ENCODE results near the gene CHIC2. TPM values are rescaled to one million over a fixed set of nuclear protein-coding genes. Genes with fewer than 3 reads are reported as not detected.

CHIC2 gene
- total RNA-seq, 1 donor from 2014 or later, result 72.5 TPM

DNA sequence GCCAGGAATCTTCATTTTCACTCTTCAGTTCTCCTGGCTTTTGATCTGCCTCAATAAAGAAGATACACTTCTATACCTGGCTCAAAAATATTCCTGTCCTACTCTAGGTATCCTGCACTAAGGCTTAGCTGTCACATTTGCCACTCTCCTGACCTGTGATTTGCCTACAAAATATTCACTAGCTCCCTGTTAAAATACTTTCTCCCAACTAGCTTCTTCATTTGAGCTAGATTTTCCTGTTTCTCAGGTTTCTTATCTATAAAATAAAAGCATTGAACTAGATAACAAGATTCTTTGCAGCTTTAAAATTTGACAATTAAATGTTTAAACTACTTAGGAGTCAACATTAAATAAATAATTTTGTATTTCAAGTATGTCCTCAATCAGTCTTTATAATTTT lies 53.2 kb downstream of the CHIC2 start:
- no peak for DNase-seq (ENCODE audit: low spot score)

DNA sequence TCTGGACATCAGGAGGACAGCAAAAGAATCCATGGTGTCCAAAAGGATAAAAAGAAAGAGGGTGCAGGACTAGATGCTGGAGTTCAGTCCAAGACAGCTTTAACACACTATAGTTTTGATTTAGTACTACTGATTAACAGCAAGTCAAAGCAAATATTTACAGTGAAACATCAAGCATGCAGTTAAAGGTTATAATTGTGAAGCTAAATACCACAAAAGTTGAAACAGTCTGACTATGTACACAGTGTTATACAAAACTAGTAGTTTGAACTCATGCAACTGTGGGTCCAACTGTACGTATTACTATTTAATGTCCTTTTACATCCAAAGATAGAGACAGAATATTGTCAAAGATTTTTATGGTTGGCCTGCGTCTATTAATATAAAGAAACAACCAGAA lies 57.6 kb downstream of the CHIC2 start:
- DNase-seq (ENCODE audit: low spot score), result no peak

- peak; percentile 10 for DNase-seq (ENCODE audit: low spot score)
These were observed 58.9 kb downstream of the CHIC2 start for GRCh38 chr4:54005475-54005874.

DNA sequence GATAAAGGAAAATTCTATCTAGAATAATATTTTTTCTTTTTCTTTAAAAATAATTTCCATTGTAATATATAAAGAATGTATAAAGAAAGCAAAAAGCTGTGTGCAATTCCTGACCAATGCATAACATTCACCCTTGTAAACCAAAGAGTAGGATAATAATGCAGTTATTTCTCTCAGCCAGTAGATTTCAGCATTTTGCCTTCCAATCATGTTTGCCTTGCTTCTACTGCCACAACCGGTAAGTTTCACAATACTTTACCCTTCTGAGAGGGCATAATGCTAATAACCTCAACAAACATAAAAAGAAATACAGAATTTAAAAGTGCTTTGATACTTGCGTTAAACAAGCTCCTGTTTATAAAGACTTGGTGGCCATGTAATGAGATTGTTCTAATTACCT lies 59.9 kb downstream of the CHIC2 start:
- no peak for DNase-seq (ENCODE audit: low spot score)

GRCh38 chr4:54001668-54002365 lies 62.6 kb downstream of the CHIC2 start:
- no peak for DNase-seq (ENCODE audit: low spot score)

GRCh38 chr4:53997898-53998297 lies 66.5 kb downstream of the CHIC2 start:
- DNase-seq (ENCODE audit: low spot score), result no peak

- peak; percentile 8 for DNase-seq (ENCODE audit: low spot score)
These were observed 69.9 kb downstream of the CHIC2 start for GRCh38 chr4:53994382-53995102.

- no peak for DNase-seq (ENCODE audit: low spot score)
These were observed 71.6 kb downstream of the CHIC2 start for GRCh38 chr4:53992785-53993184.

DNA sequence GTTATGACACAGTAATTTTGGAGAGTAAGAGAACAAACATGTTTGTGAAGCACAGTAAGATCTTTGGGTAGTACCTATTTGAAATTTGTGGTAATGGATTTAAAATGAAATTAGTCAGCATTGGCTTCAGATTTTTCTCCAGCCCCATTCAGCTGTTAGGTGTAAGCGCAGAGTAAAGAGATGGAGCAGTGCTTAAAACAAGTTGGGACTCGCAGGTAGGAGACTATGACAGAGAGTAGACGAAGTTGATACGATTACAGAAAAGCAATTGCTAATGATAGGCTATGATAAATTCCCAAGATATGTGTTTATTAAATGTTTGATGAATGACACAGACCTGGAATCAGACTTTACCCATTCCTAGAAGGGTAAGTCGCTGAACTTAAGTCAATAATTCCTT lies 72.6 kb downstream of the CHIC2 start:
- DNase-seq (ENCODE audit: low spot score), result no peak

DNA sequence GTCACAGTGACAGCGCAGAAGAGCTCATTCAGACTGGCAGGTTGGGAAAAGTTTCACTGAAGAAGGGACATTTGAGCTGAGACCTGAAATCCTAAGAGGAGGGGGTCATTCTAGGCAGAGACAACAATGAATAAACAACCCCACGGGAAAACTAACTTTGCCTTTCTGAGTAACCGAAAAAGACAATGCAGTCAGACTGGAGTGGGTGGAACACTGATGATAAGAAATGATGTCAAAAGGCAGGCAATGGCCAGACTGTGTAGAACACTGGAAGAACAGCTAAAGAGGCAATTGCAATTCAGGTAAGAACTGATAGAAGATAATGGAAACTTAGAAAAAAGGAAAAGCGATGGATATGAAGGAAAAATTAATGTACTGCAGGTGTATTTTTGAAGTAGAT lies 73.8 kb downstream of the CHIC2 start:
- no peak for DNase-seq (ENCODE audit: low spot score)

DNA sequence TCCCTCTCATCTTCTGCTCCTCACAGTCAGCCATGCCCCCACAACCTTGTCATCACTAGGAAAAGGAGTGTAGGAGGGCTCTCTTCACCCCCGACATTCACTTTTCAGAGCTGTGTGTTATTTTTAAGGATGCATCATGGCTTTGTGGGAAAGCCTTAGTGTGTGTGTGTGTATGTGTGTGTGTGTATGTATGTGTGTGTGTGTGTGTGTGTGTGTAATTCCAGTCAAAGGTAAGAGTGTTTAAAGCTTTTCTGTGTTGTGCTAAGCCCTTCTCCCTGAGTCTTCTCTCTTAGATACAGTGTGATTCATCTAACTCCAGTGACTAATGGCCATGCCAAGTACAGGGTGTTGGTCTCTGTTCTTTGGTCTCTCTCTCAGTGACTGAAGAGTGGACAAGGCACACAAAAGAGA lies 76.6 kb downstream of the CHIC2 start:
- DNase-seq (ENCODE audit: low spot score), result peak; percentile 15

DNA sequence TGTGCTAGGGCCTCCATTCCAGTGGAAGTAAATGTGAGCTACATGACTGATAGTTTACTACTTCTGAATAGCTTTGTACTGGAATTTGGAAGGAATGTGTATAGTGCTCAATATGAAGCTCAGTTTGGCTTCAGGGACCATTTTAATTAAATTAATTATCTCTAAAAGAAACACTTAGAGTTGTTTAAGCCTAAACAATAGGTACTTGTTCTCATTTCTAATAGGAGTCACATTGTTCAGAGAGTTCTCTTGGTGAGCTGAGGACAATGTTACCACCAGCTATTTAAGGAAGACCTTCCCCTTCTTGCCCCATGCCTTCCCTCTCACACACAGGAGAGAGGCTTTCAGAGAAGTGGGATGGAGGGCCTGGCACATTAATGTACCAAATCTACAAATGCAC lies 78.3 kb downstream of the CHIC2 start:
- DNase-seq (ENCODE audit: low spot score), result no peak

- no peak for DNase-seq (ENCODE audit: low spot score)
These were observed 82.8 kb downstream of the CHIC2 start for GRCh38 chr4:53981567-53981966.

- DNase-seq (ENCODE audit: low spot score), result no peak
These were observed 83.3 kb downstream of the CHIC2 start for GRCh38 chr4:53981066-53981465.

DNA sequence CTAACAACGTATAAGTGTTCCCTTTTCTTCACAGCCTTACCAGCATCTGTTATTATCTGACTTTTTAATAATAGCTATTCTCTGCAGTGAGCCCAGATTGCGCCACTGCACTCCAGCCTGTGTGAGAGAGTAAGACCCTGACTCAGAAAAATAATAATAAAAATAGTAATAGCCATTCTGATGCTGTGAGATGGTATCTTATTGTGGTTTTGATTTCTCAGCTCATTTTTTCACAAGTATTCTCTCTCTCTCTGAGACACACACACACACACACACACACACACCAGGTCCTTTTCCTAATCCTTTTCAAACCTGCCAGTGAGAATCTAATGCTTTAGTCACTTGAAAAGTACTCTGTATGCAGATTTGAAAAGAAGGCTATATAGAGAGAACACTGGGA lies 89.8 kb downstream of the CHIC2 start:
- no peak for DNase-seq (ENCODE audit: low spot score)

GRCh38 chr4:53967986-53968385 lies 96.4 kb downstream of the CHIC2 start:
- no peak for DNase-seq (ENCODE audit: low spot score)

DNA sequence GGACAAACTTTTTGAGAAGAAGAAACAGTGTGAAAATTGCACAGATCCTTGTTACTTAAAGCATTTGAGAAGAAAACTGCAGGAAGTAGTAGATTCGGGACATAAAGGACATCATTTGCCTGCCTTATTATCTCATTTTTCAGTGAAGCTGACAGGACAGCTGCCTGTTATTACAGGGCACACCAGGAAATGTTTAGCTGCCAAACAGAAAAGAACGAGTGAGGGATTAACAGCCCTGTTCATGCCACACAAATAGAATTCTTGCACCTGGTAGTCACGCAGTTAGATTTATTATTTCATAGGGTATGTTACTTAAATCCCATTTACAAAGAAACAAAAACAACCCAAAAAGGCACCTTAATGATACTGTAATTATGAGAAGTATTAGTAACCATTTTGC lies 100.6 kb downstream of the CHIC2 start:
- DNase-seq (ENCODE audit: low spot score), result no peak

DNA sequence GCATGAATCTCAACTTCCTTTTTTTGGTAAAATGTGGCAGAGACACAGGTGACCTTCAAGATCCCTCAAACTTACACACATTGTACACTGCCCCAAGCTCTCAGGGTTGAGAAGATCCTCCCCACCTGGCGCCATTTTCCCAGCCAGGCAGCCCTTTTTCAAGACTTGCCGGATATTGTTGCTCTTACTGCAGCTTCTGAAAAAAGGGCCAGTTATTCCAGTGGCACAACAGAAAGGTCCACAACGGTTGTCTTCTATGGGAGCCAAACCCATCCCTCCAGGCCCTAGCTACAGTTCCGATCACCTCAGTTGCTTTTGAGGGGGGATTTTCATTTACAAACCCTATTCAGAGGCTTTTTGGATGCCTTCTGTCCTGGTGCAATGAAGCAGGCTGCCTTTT lies 101.1 kb downstream of the CHIC2 start:
- no peak for DNase-seq (ENCODE audit: low spot score)

- peak; percentile 52 for DNase-seq (ENCODE audit: low spot score)
These were observed 101.7 kb downstream of the CHIC2 start for GRCh38 chr4:53962516-53963225.

GRCh38 chr4:53961351-53961750 lies 103.1 kb downstream of the CHIC2 start:
- no peak for DNase-seq (ENCODE audit: low spot score)

GRCh38 chr4:53960843-53961242 lies 103.6 kb downstream of the CHIC2 start:
- DNase-seq (ENCODE audit: low spot score), result no peak
